ENCODE data around the gene TOMM6.

DNA sequence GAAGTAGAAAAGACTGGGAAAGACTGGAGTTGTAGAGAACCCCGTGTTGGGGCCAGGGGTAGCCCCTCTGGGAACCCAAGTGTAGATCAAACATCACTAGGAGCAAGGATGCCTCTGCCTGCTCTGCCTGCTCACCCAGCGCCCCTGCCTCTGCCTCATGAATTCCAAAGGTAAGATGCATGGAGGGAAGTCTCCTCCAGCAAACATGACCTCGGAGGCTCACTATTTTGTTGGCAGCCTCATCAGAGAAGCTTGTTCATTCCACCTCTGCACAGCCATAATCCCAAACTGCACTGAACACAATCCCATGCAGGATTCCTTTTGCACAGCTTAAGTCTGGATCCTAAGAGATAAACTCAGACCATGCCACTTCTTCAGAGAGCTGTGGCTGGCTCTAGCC is 12.7 kb upstream of the TOMM6 start:
- no peak for TF ChIP-seq CTCF (IDR thresholded peaks at IDR 0.05)
- no peak for TF ChIP-seq POLR2A (IDR thresholded peaks at IDR 0.05)

Measured in esophagus squamous epithelium (tissue), 4 donors.